ENCODE data around the gene THADA.

Gene THADA

GRCh38 chr2:43379494-43379893, 216.3 kb downstream of the THADA start:
- DNase-seq: no peak

GRCh38 chr2:43377327-43377726, 218.5 kb downstream of the THADA start:
- no peak for DNase-seq

DNA sequence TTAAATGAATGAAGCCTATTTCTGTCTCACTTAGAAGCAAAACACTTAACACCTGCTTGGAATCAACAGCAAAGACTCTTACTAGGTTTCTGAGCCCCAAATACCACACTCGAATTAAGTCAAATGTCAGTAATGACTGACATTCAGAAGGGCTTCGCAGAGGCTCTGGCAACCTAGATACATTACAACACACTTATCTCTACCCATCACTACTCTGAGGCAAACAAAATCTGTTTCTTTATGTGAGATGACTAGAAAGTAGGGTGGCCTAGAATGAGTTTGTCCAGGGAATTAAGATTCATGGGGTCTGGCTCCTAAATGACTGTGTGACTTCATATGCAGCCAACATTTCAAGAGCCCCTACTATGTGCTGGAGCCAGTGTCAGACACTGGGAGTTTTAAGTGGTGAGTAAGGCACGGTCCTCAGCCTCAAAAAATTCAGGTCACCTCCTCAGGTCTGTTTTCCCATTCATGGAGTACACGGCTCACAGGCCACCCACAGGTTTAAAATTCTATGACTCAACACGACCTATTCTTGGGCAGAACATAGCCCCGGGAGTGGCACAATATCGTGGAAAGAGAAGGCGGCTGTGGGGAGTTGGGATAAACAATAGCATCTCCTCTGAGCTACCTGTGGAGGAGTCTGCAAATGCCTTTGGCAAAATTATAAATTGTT, 219.2 kb downstream of the THADA start:
- DNase-seq: no peak

GRCh38 chr2:43375746-43376522, 219.9 kb downstream of the THADA start:
- no peak for DNase-seq

DNA sequence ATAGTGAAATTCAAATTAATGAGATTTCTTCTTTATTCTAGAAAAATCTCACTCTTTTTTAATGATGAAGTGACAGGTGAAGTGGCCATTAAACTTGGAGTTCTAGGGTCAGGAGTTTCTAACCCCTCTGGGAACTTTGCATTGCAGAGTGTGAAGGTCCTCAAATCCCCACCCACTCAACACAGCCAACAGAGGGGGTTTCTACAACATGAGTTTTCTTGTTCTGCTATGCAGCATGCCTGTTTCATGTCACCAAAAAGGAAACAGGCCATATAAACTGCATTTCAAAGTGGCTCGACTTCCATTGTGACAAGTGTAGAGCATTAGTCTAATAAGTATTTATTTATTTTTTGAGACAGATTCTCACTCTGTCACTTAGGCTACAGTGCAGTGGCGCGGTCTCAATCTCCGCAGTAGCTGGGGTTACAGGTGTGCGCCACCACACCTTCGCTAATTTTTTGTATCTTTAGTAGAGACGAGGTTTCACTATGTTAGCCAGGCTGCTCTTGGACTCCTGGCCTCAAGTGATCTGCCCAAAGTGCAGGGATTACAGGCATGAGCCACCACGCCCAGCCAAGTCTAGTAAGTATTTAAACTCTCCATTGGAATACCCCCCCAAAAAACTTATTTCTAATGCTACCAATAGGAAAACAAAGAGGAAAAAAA, 223.3 kb downstream of the THADA start:
- no peak for DNase-seq

DNA sequence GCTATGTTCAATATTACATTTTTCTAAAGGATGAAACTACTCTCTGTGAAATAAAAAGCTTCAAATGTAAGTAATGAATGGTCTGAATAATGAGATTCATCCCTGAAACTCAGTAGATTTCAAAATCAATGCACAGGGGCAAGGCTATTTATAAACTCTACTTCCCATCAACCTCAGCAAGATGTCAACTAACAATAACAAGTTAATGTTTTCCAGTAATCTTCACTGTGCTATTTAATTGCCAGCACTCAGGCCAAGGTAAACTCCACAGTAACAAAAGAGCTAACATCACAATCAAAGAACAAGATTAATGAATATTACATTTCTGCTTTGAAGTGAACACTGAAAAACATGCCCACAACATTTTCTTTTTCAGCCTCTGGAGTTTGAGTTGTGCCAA, 225.1 kb downstream of the THADA start:
- DNase-seq: no peak

- DNase-seq: no peak
These were observed 225.7 kb downstream of the THADA start for GRCh38 chr2:43370146-43370545.

DNA sequence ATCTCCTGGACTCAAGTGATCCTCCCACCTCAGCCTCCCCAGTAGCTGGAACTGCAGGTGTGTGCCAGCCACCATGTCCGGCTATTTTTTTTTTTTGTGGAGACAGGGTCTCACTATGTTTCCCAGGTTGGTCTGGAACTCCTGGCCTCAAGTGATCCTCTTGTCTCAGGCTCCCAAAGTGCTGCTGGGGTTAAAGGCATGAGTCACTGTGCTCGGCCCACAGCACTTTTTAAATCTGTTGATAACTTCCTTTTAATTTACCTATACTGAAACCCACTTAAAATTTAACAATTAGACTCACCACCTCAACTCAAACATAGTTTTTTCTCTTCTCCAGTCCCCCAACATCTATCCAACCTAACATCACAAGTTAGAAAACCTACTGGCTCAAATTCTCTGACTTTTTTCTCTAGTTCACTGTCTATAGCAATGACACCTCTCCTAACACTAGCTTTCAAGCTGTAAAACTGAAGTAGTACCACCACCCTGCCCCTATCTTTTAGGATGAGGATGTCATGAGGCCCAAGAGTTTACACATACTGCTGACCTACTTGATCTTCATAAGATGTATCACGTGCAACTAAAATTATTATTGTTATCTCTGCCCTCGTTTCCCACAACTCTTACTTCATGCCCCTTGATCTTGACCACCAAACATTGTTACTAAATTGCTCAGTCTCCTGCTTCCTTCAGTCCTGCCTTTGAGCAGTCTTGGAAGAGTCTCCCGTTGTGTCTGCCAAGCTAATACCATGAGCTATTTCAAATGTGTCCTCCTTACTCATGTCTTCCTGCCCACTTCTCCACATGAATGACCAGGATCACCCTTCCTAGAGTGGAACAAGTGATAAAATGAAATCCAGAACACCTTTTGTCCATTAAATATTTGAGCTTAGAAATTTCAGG, 227.1 kb downstream of the THADA start:
- no peak for DNase-seq

DNA sequence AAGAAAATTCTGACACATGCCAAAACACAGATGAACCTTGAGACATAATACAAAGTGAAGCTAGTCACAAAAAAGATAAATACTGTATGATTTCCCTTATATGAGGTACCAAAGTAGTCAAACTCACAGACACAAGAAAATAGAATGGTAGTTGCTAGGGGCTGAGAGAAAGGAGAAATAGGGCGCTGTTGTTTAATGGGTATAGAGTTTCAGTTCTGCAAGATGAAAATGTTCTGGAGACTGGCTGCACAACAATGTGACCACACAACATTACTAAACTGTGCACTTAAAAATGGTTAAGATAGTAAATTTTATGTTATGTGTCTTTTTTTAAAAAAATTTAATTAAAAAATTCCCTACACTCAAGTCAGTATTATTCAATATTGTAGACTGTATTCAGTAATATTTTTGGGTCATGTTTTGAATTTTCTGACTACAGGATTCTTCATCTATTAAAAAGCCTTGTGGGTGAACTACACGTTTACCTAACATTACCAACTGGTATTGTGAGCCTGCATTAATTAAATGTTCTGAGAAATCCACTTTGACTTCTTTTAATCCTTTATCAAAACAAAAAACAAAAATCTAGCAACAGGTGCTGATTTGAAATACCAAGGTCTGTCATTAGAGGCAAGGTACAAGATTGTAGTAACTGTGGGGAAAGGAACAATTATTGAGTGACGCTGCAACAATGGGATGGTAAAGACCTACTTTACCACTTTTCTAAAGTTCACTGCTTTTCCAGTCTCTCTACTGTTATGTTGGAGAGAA, 228.6 kb downstream of the THADA start:
- DNase-seq: no peak

DNA sequence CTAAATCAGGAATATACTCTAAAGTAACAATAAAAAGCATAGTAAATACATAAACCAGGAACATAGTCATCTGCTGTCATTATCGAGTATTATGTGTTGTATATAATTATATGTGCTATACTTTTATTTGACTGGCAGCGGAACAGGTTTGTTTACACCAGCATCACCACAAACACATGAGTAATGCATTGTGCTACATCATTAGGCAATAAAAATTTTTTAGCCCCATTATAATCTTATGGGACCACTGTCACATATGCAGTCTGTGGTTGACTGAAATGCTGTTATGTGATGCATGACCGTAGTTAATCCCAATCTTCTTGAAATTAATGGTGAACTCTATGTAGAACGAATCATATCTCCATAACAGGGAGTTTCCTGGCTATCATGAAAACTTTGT, 232.7 kb downstream of the THADA start:
- DNase-seq: no peak

DNA sequence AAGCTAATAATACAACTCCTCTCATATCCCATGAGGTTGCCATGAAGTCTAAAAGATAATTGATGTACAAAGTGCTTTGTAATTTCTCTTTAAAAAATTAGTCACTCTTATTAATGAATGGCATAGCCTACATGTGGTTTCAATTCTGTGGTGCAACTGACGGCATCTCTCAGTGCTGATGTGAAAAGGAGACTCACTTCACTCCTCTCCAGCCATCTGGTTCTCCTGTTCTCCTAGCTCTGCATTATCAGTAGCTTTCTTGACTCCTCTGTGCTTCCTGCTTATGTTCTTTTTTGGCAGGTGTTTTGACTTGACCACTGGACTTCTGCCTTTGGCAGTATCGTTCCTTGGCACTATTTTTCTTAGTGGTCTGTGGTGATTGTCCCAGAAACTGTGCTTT, 234.6 kb downstream of the THADA start:
- peak; percentile 59 for DNase-seq

- DNase-seq: no peak
These were observed 235.7 kb downstream of the THADA start for GRCh38 chr2:43360137-43360536.

DNA sequence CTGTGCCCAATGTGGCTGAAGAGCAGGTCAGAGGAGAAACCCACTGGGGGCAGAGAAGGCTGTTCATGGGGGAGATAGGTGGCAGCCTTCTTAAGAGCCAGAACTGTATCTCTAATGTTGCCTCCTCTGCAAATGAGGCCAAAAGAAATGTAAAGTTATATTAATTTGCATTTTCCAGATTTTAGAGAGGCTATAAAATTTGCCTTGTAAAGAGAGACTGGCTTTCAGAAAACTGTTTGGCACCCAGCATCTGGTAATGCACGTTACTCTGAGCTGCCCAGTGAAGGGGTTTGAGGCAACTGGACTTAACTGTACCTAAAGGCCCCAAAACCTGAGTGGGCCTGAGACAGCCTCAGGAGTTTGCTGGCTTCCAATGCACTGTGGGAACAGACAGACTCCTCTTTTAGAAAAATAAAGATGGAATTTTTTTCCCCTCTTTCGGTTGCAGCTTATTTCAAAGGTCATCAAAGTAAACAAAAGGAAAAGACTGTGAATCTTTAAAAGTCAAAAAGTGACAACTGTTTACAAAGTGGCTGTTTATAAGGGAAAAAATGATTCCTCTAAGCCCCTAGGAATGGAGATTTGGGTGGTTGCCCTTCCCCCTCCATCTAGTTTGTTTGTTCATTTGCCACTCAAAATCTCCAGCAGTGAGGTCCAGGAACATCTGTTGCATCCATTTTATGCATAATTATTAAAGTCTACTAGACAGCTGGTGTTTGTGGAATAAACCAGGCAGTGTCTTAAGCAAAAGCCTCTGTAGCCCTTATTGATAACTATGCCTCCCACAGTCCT, 237.2 kb downstream of the THADA start:
- DNase-seq: no peak

- DNase-seq: peak; percentile 76
These were observed 239.1 kb downstream of the THADA start for GRCh38 chr2:43356774-43357173.

- DNase-seq: no peak
These were observed 240.4 kb downstream of the THADA start for GRCh38 chr2:43355399-43355798.

DNA sequence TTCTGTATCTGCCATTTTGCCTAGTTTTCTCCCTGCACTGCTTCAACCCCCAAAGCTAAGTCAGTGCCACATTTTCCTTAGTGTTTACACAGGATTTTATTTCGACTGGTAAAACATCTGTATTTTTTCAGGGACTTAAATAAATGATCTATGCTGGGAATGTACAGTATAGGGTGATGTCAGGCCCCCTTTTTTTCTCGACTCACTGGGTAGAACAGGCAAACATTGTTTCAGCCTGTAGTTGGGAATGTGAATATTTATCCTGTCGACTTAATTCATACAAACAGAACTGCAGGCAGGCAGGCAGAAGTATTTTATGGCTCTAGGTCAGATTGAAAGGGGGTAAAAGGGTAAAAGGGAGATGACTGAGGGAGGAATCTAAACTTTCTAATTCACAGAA, 245.9 kb downstream of the THADA start:
- peak; percentile 23 for DNase-seq

GRCh38 chr2:43348908-43349661, 246.8 kb downstream of the THADA start:
- DNase-seq: peak; percentile 74

DNA sequence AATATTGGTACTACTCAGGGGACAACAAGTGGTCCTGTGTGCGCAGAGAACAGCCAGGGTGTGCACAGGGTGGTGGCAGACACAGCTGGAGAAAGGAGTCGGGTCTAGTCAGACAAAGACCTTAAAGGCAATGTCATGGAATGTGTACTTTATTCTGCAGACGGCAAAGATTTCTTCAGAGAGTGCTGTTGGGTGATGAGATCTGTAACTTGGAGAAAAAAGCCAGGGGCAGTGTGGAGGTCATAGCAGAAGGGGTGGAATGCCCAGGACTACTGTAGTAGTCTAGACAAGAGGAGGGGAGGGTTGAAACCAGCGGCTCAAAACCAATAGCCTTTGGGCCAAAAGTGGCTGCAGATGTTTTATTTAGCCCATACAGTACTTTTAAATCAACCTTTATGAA, 248.1 kb downstream of the THADA start:
- no peak for DNase-seq

GRCh38 chr2:43346602-43347567, 249.0 kb downstream of the THADA start:
- no peak for DNase-seq

Measured in fibroblast of skin of right biceps (primary cell).